Suprapubic skin (tissue), 4 donors: Measurements from ENCODE around the gene IWS1. TPM values are rescaled to one million over a fixed set of nuclear protein-coding genes. Genes with fewer than 3 reads are reported as not detected.
A peak's percentile ranks its signal among the peaks of the same experiment; 100 is the strongest.
"Not testable (repeated sequence)": the region's sequence is repeated elsewhere in the genome, so short reads cannot be mapped to it uniquely, and the experiment has no call there.

Source experiments
- DNase-seq, 2 donors: peaks; one replicate each; pipeline ENCODE4 v3.0.0-alpha.2; 2019; ENCODE audit warnings: low spot score in 2 of 2
- H3K27ac ChIP-seq: fragments of 200-600 bp; sonication (generic); one replicate; pipeline ENCODE4 v1.5.1; 2019
- H3K27me3 ChIP-seq: fragments of 200-600 bp; sonication (generic); one replicate; pipeline ENCODE4 v1.5.1; 2019
- H3K36me3 ChIP-seq: fragments of 200-600 bp; sonication (generic); one replicate; pipeline ENCODE4 v1.5.1; 2019
- H3K4me1 ChIP-seq: fragments of 200-600 bp; sonication (generic); one replicate; pipeline ENCODE4 v1.5.1; 2019
- H3K4me3 ChIP-seq: fragments of 200-600 bp; sonication (generic); one replicate; pipeline ENCODE4 v1.5.1; 2019; ENCODE audit warnings: mild to moderate bottlenecking
- H3K9me3 ChIP-seq: fragments of 200-600 bp; sonication (generic); one replicate; pipeline ENCODE4 v1.5.1; 2019
- EP300 ChIP-seq: sonication (generic); formaldehyde crosslinking; IDR thresholded peaks from one replicate; pipeline ENCODE4 v1.6.1; 2017; ENCODE audit warnings: antibody characterized with exemption
- POLR2A ChIP-seq, 2 donors: fragments of 450-650 bp; IDR thresholded peaks; one replicate each; pipeline ENCODE4 v1.6.1; 2017; ENCODE audit warnings: antibody characterized with exemption in 2 of 2, mild to moderate bottlenecking in 2 of 2, moderate library complexity in 2 of 2
- POLR2AphosphoS5 ChIP-seq, 3 donors: sonication (generic); formaldehyde crosslinking; IDR thresholded peaks; one replicate each; pipeline ENCODE4 v1.6.1; 2017; ENCODE audit warnings: antibody characterized with exemption in 3 of 3
- WGBS: methylation state at CpG from one replicate; pipeline ENCODE4 v1.1.5; 2018; 5-methylcytosine and 5-hydroxymethylcytosine counted together
- total RNA-seq, 4 donors: library from RNA; depleted of rRNA; stranded (reverse); fragments of >200 nt; gene quantifications; one replicate each; pipeline ENCODE4 v1.1.0, GENCODE V29; 2016
- TF ChIP-seq, protein P1 (sequence below), 2 donors: fragments of 200-600 bp in 1 of 2; fragments of 450-650 bp in 1 of 2; sonication (generic) in 1 of 2; IDR thresholded peaks; one replicate each; pipeline ENCODE4 v1.5.1; 2016 to 2019; ENCODE audit warnings: antibody characterized with exemption in 2 of 2, mild to moderate bottlenecking in 1 of 2, moderate library complexity in 1 of 2

The IWS1 gene
- total RNA-seq, 4 donors from 2014 or later, result 23.2 to 51.4 (median 29.9) TPM

DNA sequence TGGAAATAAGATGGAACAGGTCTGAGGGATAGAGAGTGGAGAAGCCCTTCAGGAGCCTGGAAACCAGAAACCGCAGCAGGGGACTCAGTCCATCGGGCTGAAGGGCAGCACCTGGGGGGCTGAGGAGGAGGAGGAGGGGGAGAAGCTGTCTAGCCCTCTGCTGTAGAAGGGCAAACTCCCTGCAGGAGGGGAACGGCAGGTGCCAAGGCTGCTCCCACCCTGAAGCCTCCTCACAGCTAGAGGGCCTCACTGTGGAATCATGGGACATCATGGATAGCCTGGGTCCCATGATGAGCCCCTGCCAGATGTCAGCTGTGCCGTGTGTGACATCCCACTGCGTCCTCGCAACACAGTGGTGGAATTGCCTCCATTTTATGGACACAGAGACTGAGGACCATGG is 9.6 kb upstream of the IWS1 start:
- Histone ChIP-seq H3K9me3 (no peaks in the 10 kb centered on the region), H3K36me3 (no peaks in the 10 kb centered on the region), H3K4me3 (no peak overlapping the region), H3K27ac (no peak overlapping the region), H3K27me3 (no peaks in the 10 kb centered on the region), H3K4me1 (no peaks in the 10 kb centered on the region)
- TF ChIP-seq POLR2A (IDR thresholded peaks at IDR 0.05) (no peak), EP300 (no peak), POLR2AphosphoS5 (IDR thresholded peaks at IDR 0.05) (no peak)
- TF ChIP-seq, protein P1, sequence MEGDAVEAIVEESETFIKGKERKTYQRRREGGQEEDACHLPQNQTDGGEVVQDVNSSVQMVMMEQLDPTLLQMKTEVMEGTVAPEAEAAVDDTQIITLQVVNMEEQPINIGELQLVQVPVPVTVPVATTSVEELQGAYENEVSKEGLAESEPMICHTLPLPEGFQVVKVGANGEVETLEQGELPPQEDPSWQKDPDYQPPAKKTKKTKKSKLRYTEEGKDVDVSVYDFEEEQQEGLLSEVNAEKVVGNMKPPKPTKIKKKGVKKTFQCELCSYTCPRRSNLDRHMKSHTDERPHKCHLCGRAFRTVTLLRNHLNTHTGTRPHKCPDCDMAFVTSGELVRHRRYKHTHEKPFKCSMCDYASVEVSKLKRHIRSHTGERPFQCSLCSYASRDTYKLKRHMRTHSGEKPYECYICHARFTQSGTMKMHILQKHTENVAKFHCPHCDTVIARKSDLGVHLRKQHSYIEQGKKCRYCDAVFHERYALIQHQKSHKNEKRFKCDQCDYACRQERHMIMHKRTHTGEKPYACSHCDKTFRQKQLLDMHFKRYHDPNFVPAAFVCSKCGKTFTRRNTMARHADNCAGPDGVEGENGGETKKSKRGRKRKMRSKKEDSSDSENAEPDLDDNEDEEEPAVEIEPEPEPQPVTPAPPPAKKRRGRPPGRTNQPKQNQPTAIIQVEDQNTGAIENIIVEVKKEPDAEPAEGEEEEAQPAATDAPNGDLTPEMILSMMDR (IDR thresholded peaks at IDR 0.05), result no peak
- DNase-seq, result no peak
- 81% methylated on average over 3 of the region's 6 CpGs for WGBS

DNA sequence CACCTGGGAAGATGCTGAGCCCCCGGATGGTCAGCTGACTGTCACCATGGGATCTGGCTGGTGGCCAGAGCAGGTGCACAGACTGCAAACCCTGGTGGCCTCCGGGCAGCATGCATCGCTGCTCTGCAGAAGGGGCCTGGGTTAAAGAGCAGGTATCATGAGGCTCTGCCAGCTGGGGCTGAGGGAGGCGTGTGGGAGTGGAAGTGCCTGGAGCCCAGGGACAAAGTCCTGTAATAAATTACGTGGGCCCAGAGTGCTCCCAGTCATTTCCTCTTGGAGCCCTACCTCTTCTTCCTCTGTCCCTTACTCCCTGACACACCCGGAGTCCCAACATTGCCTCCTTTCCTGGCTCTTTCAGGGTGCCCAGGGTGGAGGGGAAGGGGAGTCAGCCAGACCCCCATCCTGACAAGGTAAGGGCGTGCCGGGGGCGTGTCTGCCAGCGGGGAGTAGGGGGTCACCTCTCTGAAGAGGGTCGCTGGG is 9.2 kb upstream of the IWS1 start, which contains the start of gene MYO7B:
TSS of gene MYO7B (plus strand) at position 262 of the 480 bp plus-strand sequence. CDS start 24,040 bp downstream, outside the sequence.
- H3K36me3 ChIP-seq, result no peaks in the 10 kb centered on the region
- WGBS, result 82% methylated on average over 8 of the region's 11 CpGs
- no peaks in the 10 kb centered on the region for H3K27me3 ChIP-seq
- no peak for DNase-seq
- no peaks in the 10 kb centered on the region for H3K4me1 ChIP-seq
- no peak within 1 kb of the TSS for H3K27ac ChIP-seq
- TF ChIP-seq, protein P1 (IDR thresholded peaks at IDR 0.05), result no peak
- TF ChIP-seq POLR2AphosphoS5 (IDR thresholded peaks at IDR 0.05) (no peak), EP300 (no peak), POLR2A (IDR thresholded peaks at IDR 0.05) (no peak)
- H3K9me3 ChIP-seq, result no peaks in the 10 kb centered on the region
- H3K4me3 ChIP-seq, result no peak within 1 kb of the TSS

DNA sequence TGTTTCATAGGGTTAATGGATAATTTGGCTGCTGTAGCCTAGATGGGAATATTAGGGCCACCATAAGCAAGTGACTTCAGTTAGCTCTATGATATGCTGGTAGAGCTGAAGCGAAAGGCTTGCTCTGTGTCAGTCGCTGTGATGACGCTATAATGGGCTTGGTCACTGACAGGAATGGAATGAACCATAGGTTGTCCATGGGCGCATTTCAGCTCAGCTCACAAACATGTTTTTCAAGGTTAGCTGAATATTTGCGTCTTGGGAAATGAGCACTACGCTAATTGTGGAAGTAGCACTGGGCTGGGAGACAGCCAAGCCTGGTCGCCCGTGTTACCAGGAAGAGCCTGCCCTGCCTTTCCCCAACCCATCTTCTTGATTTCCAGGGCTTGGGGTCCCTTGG is 6.0 kb upstream of the IWS1 start:
- Histone ChIP-seq H3K4me1 (peaks cover 6% of the 10 kb centered on the region), H3K36me3 (no peaks in the 10 kb centered on the region), H3K9me3 (no peaks in the 10 kb centered on the region), H3K27ac (no peak overlapping the region), H3K27me3 (no peaks in the 10 kb centered on the region), H3K4me3 (no peak overlapping the region)
- WGBS, result 77% methylated on average over 8 of the region's 8 CpGs
- no peak for DNase-seq
- no peak for TF ChIP-seq POLR2A (IDR thresholded peaks at IDR 0.05)
- no peak for TF ChIP-seq POLR2AphosphoS5 (IDR thresholded peaks at IDR 0.05)
- TF ChIP-seq EP300, result no peak
- TF ChIP-seq, protein P1 (IDR thresholded peaks at IDR 0.05), result no peak

DNA sequence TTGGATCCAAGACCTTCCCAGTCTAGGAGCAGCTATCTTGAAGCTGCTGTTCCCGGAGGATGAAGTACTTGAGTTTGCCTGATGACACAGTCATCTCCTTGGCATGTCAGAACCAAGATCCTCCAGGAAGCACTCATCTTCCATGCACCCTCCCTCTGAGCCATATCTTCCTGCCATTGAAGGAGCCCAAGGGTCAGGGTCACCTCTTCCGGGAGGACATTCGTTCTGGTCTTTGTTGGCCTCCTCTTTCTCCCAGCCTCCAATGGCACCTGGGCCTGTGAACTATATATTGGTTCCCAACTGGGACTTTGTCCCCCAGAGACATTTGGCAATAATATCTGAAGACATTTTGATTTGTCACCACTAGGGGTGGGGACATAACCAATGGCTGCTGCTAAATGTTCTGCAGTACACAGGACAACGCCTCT is 4.9 kb upstream of the IWS1 start:
- Histone ChIP-seq H3K4me1 (peaks cover 10% of the 10 kb centered on the region), H3K36me3 (no peaks in the 10 kb centered on the region), H3K9me3 (no peaks in the 10 kb centered on the region), H3K4me3 (no peak overlapping the region), H3K27me3 (no peaks in the 10 kb centered on the region), H3K27ac (peak overlapping the region; percentile 37)
- 67% methylated on average over 4 of the region's 4 CpGs for WGBS
- no peak for DNase-seq
- no peak for TF ChIP-seq EP300
- no peak for TF ChIP-seq POLR2A (IDR thresholded peaks at IDR 0.05)
- TF ChIP-seq, protein P1 (IDR thresholded peaks at IDR 0.05), result no peak
- no peak for TF ChIP-seq POLR2AphosphoS5 (IDR thresholded peaks at IDR 0.05)

DNA sequence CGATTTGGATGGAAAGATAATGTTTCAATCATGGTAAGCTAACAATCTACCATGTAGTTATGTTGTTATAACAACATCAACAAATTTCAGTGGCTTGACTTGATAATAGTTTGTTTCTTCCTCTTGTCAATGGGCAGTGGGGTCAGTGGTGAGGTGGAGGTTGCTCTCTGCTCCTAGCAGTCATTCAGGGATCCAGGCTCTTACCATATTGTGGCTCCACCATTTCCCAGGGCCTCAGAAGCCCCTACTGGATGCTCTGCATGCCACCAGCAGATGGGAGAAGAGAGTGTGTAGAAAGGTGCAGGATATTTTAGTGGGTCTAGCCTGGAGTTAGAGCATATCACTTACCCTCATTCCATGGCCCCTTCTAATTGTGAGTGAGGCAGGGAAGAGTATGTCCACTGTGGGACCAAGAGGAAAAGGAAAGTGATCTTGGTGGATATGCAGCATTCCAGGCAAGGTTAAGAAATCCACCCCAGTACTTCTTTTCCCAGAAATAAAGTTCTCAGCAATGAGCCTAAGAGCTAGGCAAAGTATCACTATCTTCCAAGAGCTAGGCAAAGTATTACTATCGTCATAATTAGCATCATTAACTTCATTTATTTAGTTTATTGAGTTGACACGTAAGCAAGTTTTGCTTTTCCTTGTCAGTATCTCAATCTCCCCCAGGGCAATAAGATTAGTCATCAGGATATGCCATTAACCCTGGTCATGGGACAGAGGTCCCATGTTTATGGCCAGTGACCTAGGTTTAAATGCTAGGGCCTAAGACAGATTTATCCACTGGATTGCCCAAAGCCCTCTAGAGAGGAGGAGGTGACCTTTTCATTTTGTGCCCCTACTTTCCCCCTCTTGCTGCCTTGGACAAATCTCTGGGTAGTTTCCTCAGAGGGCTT is 4.2 kb upstream of the IWS1 start:
- no peaks in the 10 kb centered on the region for H3K9me3 ChIP-seq
- 70% methylated on average over 3 of the region's 3 CpGs for WGBS
- no peak overlapping the region for H3K4me3 ChIP-seq
- H3K27me3 ChIP-seq, result no peaks in the 10 kb centered on the region
- TF ChIP-seq POLR2A (IDR thresholded peaks at IDR 0.05), result no peak
- no peak for TF ChIP-seq EP300
- no peak for TF ChIP-seq POLR2AphosphoS5 (IDR thresholded peaks at IDR 0.05)
- TF ChIP-seq, protein P1 (IDR thresholded peaks at IDR 0.05), result no peak
- peak overlapping the region; percentile 37 for H3K27ac ChIP-seq
- DNase-seq, result no peak
- peaks cover 12% of the 10 kb centered on the region for H3K4me1 ChIP-seq
- H3K36me3 ChIP-seq, result no peaks in the 10 kb centered on the region

DNA sequence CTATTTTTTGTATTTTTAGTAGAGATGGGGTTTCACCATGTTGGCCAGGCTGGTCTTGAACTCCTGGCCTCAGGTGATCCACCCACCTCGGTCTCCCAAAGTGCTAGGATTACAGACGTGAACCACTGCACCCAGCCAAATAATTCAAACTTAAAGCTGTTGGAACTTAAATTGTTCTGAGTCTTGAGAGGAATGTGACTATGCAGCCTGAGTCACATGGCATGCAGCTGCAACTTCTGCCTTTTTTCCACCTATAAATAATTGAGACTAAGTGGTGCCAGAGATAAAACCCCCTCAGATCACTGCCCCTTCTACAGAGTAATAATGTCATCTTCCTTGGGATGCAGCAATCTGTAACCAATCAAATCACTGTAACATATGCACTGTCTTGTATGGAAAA is 3.1 kb upstream of the IWS1 start:
- DNase-seq, result not testable (repeated sequence)
- H3K4me1 ChIP-seq, result peaks cover 20% of the 10 kb centered on the region
- 71% methylated on average over 2 of the region's 2 CpGs for WGBS

More for the DNA sequence above, 3.1 kb upstream of the IWS1 start:
- not testable (repeated sequence) for H3K9me3 ChIP-seq, H3K27ac ChIP-seq, H3K4me3 ChIP-seq, H3K36me3 ChIP-seq, H3K27me3 ChIP-seq
